Breast epithelium (tissue), 4 donors: ENCODE measurements around the gene PLEKHB1. TPM values are rescaled to one million over a fixed set of nuclear protein-coding genes. Genes with fewer than 3 reads are reported as not detected.

Experiments used
- DNase-seq, 2 donors: peaks; one replicate each; pipeline ENCODE4 v3.0.0-alpha.2; 2019; ENCODE audit warnings: low spot score in 2 of 2
- H3K27ac ChIP-seq, 2 donors: fragments of 200-600 bp; sonication (generic) in 1 of 2; one replicate each; pipeline ENCODE4 v1.5.1; 2016 to 2019; ENCODE audit warnings: mild to moderate bottlenecking in 1 of 2
- H3K27me3 ChIP-seq, 2 donors: fragments of 200-600 bp; sonication (generic) in 1 of 2; one replicate each; pipeline versions ENCODE4 v1.5.1 to v1.6.0; 2017 to 2019; ENCODE audit warnings: control low read depth in 1 of 2, mild to moderate bottlenecking in 1 of 2
- H3K36me3 ChIP-seq: fragments of 200-600 bp; one replicate; pipeline ENCODE4 v1.5.1; 2019
- H3K4me1 ChIP-seq, 2 donors: fragments of 200-600 bp; sonication (generic); one replicate each; pipeline ENCODE4 v1.5.1; 2016 to 2019; ENCODE audit warnings: control low read depth in 1 of 2
- H3K4me3 ChIP-seq, 3 donors: fragments of 200-600 bp; sonication (generic); 1 replicate in 2 of 3; 2 replicates in 1 of 3; pipeline ENCODE4 v1.5.1; 2016 to 2019; ENCODE audit warnings: mild to moderate bottlenecking in 3 of 3, moderate library complexity in 2 of 3
- H3K9me3 ChIP-seq, 2 donors: fragments of 200-600 bp; sonication (generic) in 1 of 2; one replicate each; pipeline ENCODE4 v1.5.1; 2016 to 2019; ENCODE audit warnings: control low read depth in 1 of 2
- POLR2A ChIP-seq: fragments of 450-650 bp; IDR thresholded peaks from one replicate; pipeline ENCODE4 v1.6.1; 2016; ENCODE audit warnings: antibody characterized with exemption, mild to moderate bottlenecking, moderate library complexity
- POLR2AphosphoS5 ChIP-seq, 3 donors: sonication (generic); formaldehyde crosslinking; IDR thresholded peaks; one replicate each; pipeline ENCODE4 v1.6.1; 2017; ENCODE audit warnings: antibody characterized with exemption in 3 of 3
- intact Hi-C: fragments of 100-400 bp; cut with DNase I; formaldehyde crosslinking; loops from one replicate; pipeline ENCODE4 v1.15.1; 2023; ENCODE audit warnings: low total_unique reads
- total RNA-seq, 3 donors: library from RNA; depleted of rRNA; stranded (reverse); fragments of >200 nt; gene quantifications; one replicate each; pipeline ENCODE4 v1.1.0, GENCODE V29; 2016
- TF ChIP-seq, protein P1 (sequence below), 3 donors: fragments of 450-650 bp; IDR thresholded peaks; one replicate each; pipeline ENCODE4 v1.5.1; 2016 to 2017; ENCODE audit warnings: antibody characterized with exemption in 3 of 3, mild to moderate bottlenecking in 3 of 3, moderate library complexity in 3 of 3

Gene PLEKHB1
- total RNA-seq, 3 donors from 2014 or later: 0.80 to 49.6 (median 17.0) TPM

DNA sequence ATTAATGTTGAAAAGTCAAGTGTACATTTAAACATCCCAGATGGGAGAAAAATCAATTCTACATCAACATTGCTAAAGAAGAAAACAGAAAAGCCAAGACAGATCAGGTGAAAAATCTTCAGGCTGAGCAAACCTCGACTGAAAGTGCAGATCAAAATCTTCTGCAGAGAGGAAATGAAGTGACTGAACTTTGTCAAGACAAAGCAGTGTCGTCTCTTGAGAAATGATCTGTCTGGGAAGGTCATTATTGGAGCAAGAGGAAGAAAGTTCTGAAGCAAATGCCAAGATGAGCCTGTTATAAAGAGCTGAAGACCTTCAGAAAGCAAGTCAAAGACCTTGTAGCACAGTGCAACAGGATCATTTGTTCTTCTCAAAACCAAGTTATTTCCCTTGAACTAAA lies 5.8 kb upstream of the PLEKHB1 start:
- intact Hi-C loops: loop anchor here (10.0 kb wide), 1 partner anchor 216 kb away; no protein-coding TSS in a partner anchor
- H3K4me1 ChIP-seq: no peaks in the 10 kb centered on the region
- no peak overlapping the region for H3K27ac ChIP-seq
- no peak overlapping the region for H3K4me3 ChIP-seq
- H3K27me3 ChIP-seq: no peaks in the 10 kb centered on the region
- H3K36me3 ChIP-seq: no peaks in the 10 kb centered on the region
- TF ChIP-seq POLR2A (no peak), POLR2AphosphoS5 (IDR thresholded peaks at IDR 0.05) (no peak)
- TF ChIP-seq, protein P1, sequence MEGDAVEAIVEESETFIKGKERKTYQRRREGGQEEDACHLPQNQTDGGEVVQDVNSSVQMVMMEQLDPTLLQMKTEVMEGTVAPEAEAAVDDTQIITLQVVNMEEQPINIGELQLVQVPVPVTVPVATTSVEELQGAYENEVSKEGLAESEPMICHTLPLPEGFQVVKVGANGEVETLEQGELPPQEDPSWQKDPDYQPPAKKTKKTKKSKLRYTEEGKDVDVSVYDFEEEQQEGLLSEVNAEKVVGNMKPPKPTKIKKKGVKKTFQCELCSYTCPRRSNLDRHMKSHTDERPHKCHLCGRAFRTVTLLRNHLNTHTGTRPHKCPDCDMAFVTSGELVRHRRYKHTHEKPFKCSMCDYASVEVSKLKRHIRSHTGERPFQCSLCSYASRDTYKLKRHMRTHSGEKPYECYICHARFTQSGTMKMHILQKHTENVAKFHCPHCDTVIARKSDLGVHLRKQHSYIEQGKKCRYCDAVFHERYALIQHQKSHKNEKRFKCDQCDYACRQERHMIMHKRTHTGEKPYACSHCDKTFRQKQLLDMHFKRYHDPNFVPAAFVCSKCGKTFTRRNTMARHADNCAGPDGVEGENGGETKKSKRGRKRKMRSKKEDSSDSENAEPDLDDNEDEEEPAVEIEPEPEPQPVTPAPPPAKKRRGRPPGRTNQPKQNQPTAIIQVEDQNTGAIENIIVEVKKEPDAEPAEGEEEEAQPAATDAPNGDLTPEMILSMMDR (IDR thresholded peaks at IDR 0.05): no peak
- no peaks in the 10 kb centered on the region for H3K9me3 ChIP-seq
- no peak for DNase-seq

DNA sequence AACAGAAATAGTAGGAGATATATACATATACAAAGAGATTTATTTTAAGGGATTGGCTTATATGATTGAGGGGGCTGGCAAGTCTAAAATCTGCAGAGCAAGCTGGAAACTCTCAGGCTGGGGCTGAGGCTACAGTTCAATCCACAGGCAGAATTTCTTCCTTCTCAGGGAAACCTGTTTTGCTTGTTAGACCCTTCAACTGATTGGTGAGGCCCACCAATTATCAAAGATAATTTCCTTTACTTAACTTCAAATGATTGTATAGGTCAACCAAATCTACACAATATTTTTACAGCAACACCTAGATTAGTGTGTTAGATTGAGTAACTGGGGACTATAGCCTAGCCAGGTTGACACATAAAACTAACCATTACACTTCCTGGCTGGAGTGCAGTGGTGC lies 4.7 kb upstream of the PLEKHB1 start:
- H3K9me3 ChIP-seq: no peaks in the 10 kb centered on the region
- DNase-seq: no peak
- H3K27ac ChIP-seq: no peak overlapping the region
- no peak overlapping the region for H3K4me3 ChIP-seq
- H3K27me3 ChIP-seq: no peaks in the 10 kb centered on the region
- intact Hi-C loops: loop anchor here (10.0 kb wide), 1 partner anchor 217 kb away; no protein-coding TSS in a partner anchor
- H3K4me1 ChIP-seq: no peaks in the 10 kb centered on the region
- TF ChIP-seq POLR2A (no peak), POLR2AphosphoS5 (IDR thresholded peaks at IDR 0.05) (no peak)
- TF ChIP-seq, protein P1 (IDR thresholded peaks at IDR 0.05): no peak
- no peaks in the 10 kb centered on the region for H3K36me3 ChIP-seq

DNA sequence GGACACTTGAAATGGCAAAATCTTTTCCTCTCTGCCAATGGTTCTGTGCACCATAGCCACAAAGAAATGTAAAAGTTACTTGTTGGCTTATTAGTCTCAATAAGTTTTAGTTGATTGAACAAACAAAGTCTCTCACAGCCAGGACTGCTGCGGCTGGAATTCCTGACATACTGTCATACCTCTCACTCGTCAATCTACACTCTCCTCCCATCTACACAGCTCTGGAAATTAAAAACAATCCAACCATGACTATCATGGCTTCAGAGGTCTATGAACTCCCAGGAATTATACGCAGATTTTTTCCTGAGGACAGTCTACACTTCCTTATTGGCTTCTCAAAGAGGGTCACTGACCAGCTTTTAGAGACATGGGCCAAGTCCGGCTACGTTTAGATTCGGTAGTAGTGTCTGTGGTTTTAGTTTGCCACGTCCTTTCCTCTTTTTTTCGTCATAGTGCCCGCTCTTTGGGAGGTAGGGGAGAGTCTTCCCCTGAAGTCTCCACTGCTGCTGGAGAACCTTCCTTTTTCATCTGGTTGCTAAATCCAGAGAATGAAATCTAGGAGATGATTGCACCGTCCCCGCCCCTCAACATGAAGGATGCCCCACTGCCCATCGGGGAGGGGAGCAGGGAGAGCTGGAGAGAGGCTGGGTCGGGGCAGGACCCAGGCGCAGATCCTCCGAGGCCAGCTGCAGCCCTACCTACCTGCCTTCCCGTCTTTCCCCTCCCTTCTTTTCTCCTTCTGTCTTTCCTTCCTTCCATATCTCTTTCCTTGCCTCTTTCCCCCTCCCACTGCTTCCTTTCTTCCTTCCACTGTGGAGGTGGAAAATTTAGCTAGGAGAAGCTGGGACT lies 1.0 kb upstream of the PLEKHB1 start:
- intact Hi-C loops: loop anchor here (10.0 kb wide), 1 partner anchor 221 kb away; no protein-coding TSS in a partner anchor
- TF ChIP-seq POLR2A (no peak), POLR2AphosphoS5 (IDR thresholded peaks at IDR 0.05) (no peak)
- TF ChIP-seq, protein P1 (IDR thresholded peaks at IDR 0.05): no peak
- no peaks in the 10 kb centered on the region for H3K4me1 ChIP-seq
- H3K4me3 ChIP-seq: peak overlapping the region in 1 of 3 donors; percentile 35
- no peak for DNase-seq
- H3K27me3 ChIP-seq: no peaks in the 10 kb centered on the region
- H3K9me3 ChIP-seq: no peaks in the 10 kb centered on the region
- H3K36me3 ChIP-seq: no peaks in the 10 kb centered on the region
- H3K27ac ChIP-seq: no peak overlapping the region

DNA sequence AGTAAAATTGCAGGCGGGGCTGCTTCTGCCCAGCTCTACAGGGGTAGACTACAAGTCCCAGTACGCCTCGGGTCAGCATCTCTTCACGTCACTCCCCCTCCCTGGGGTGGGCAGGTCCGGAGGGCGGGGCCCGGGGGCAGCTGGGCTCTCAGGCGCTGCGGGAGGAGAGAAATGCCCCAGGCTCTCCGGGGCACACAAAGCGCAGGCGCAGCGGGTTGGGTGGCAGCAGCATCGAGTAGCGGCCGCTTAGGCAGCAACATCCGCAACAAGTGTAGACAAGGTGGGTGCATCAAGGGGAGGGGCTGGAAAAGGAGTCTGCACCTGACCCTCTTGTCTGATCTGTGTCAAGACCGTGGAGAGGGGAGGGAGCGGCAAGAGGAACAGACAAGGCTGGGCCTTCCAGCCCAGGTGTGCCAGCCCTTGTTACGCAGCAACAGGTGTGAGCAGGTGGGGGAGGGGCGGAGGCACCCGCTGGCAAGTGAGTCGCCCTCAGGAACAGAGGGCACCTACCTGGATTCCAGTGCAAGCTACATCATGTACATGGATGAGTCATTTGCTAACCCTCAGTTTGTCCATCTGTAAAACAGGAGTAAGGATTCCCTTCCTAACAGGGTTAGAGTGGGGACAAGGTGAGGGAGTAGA lies 1.2 kb downstream of the PLEKHB1 start:
- DNase-seq: peak; percentile 63 to 83
- TF ChIP-seq POLR2A (no peak), POLR2AphosphoS5 (IDR thresholded peaks at IDR 0.05) (no peak)
- TF ChIP-seq, protein P1 (IDR thresholded peaks at IDR 0.05): no peak
- intact Hi-C loops: loop anchor here (10.0 kb wide), 1 partner anchor 223 kb away; no protein-coding TSS in a partner anchor
- Histone ChIP-seq H3K4me3 (peak overlapping the region in 2 of 3 donors; percentile 48 to 60), H3K36me3 (no peaks in the 10 kb centered on the region), H3K27ac (peak overlapping the region; percentile 48 to 71), H3K4me1 (no peaks in the 10 kb centered on the region), H3K27me3 (no peaks in the 10 kb centered on the region), H3K9me3 (no peaks in the 10 kb centered on the region)

DNA sequence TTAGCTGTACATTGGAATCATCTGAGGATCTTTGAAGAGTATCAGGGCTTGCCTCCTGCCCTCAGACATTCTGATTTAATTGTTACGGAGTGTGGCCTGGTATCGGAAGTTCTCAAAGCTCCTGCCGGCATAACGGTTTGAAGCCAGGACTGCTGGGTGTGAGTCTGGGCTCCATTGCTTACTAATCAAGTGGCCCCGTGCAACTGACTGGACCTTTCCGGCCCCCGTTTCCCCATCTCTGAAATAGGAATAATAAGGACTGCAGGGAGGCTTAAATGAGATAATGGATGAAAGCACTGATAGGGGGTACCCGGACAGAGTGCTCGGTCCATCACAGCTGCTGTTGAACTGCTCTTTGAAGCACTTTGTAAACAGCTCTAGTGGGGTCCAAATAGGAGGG lies 1.7 kb downstream of the PLEKHB1 start:
- no peaks in the 10 kb centered on the region for H3K27me3 ChIP-seq
- H3K4me1 ChIP-seq: no peaks in the 10 kb centered on the region
- no peak for TF ChIP-seq POLR2A
- no peak for TF ChIP-seq POLR2AphosphoS5 (IDR thresholded peaks at IDR 0.05)
- no peak for DNase-seq
- H3K9me3 ChIP-seq: no peaks in the 10 kb centered on the region
- peak overlapping the region in 1 of 3 donors; percentile 48 for H3K4me3 ChIP-seq
- no peaks in the 10 kb centered on the region for H3K36me3 ChIP-seq
- intact Hi-C loops: loop anchor here (10.0 kb wide), 1 partner anchor 223 kb away; no protein-coding TSS in a partner anchor
- H3K27ac ChIP-seq: peak overlapping the region; percentile 48 to 71
